ENCODE results near the gene C9orf153.

DNA sequence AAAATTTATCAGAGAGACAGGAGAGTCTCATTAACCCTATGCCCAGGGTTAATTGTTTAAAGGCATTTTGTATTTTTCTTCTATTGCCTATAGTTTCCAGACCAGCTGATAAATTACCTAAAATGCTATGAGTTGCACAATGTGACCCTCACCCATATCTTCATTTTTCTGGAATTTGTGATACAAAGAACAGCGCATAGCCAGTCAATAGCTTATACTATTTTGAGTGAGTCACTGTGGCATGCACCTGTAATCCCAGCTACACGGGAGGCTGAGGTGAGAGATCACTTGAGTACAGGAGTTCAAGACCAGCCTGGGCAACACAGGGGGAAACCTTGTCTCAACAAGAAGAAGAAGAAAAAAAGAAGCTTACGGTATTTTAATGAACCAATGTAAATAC lies 2.8 kb downstream of the C9orf153 start:
- TF ChIP-seq ELF4 (IDR thresholded peaks at IDR 0.05) (no peak), SP1 (IDR thresholded peaks at IDR 0.05) (no peak), PKNOX1 (IDR thresholded peaks at IDR 0.05) (no peak), HDGF (IDR thresholded peaks at IDR 0.05; ENCODE audit: borderline replicate concordance) (no peak), SUZ12 (IDR thresholded peaks at IDR 0.05) (no peak), L3MBTL2 (conservative IDR thresholded peaks at IDR 0.05) (no peak), BHLHE40 (IDR thresholded peaks at IDR 0.05; ENCODE audit: borderline replicate concordance) (no peak), FOXM1 (IDR thresholded peaks at IDR 0.05; ENCODE audit: borderline replicate concordance) (no peak)
